HEK293 (cell line): Measurements from ENCODE around the gene ATP8B4.

Experiments
- CTCF ChIP-seq: fragments of 450-650 bp; formaldehyde crosslinking; IDR thresholded peaks from 2 replicates; pipeline ENCODE4 v1.5.1; 2016; ENCODE audit warnings: missing biosample characterization, missing genetic modification characterization
- EGR2 ChIP-seq: fragments of 450-650 bp; formaldehyde crosslinking; IDR thresholded peaks from 2 replicates; pipeline ENCODE4 v1.5.1; 2016; ENCODE audit warnings: low read depth, missing biosample characterization, missing genetic modification characterization
- MYNN ChIP-seq: fragments of 450-650 bp; formaldehyde crosslinking; IDR thresholded peaks from 2 replicates; pipeline ENCODE4 v1.5.1; 2016; ENCODE audit warnings: missing biosample characterization, missing genetic modification characterization, borderline replicate concordance
- MZF1 ChIP-seq: fragments of 450-650 bp; formaldehyde crosslinking; IDR thresholded peaks from 2 replicates; pipeline ENCODE4 v1.5.1; 2017; ENCODE audit warnings: missing biosample characterization, missing genetic modification characterization, borderline replicate concordance
- PATZ1 ChIP-seq: fragments of 450-650 bp; formaldehyde crosslinking; IDR thresholded peaks from 2 replicates; pipeline ENCODE4 v1.5.1; 2016; ENCODE audit warnings: missing biosample characterization, missing genetic modification characterization
- ZNF335 ChIP-seq: fragments of 450-650 bp; formaldehyde crosslinking; conservative IDR thresholded peaks from 2 replicates; pipeline ENCODE4 v1.5.1; 2016; ENCODE audit warnings: missing biosample characterization, missing genetic modification characterization
- ZNF837 ChIP-seq: fragments of 450-650 bp; formaldehyde crosslinking; IDR thresholded peaks from 2 replicates; pipeline ENCODE4 v1.5.1; 2016; ENCODE audit warnings: missing biosample characterization, missing genetic modification characterization
- ZXDB ChIP-seq: fragments of 450-650 bp; formaldehyde crosslinking; IDR thresholded peaks from 2 replicates; pipeline ENCODE4 v1.5.1; 2016; ENCODE audit warnings: missing biosample characterization, missing genetic modification characterization
- TF ChIP-seq, protein P1 (sequence below): fragments of 450-650 bp; formaldehyde crosslinking; IDR thresholded peaks from 2 replicates; pipeline ENCODE4 v1.5.1; 2016; ENCODE audit warnings: missing biosample characterization, missing genetic modification characterization, borderline replicate concordance

- TF ChIP-seq MYNN (tag by site-specific recombination) (no peak), ZNF837 (tag by site-specific recombination) (no peak), CTCF (tag by site-specific recombination) (no peak), ZXDB (tag by site-specific recombination) (no peak), ZNF335 (tag by site-specific recombination) (no peak), EGR2 (tag by site-specific recombination) (no peak), PATZ1 (tag by site-specific recombination) (no peak), MZF1 (tag by site-specific recombination) (no peak)
- TF ChIP-seq, protein P1, sequence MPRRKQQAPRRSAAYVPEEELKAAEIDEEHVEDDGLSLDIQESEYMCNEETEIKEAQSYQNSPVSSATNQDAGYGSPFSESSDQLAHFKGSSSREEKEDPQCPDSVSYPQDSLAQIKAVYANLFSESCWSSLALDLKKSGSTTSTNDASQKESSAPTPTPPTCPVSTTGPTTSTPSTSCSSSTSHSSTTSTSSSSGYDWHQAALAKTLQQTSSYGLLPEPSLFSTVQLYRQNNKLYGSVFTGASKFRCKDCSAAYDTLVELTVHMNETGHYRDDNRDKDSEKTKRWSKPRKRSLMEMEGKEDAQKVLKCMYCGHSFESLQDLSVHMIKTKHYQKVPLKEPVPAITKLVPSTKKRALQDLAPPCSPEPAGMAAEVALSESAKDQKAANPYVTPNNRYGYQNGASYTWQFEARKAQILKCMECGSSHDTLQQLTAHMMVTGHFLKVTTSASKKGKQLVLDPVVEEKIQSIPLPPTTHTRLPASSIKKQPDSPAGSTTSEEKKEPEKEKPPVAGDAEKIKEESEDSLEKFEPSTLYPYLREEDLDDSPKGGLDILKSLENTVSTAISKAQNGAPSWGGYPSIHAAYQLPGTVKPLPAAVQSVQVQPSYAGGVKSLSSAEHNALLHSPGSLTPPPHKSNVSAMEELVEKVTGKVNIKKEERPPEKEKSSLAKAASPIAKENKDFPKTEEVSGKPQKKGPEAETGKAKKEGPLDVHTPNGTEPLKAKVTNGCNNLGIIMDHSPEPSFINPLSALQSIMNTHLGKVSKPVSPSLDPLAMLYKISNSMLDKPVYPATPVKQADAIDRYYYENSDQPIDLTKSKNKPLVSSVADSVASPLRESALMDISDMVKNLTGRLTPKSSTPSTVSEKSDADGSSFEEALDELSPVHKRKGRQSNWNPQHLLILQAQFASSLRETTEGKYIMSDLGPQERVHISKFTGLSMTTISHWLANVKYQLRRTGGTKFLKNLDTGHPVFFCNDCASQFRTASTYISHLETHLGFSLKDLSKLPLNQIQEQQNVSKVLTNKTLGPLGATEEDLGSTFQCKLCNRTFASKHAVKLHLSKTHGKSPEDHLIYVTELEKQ (tag by site-specific recombination): no peak
Measured at GRCh38 chr15:49827311-49827710, 291.7 kb downstream of the ATP8B4 start.
